ENCODE data around the gene SATB1.

SATB1 gene

DNA sequence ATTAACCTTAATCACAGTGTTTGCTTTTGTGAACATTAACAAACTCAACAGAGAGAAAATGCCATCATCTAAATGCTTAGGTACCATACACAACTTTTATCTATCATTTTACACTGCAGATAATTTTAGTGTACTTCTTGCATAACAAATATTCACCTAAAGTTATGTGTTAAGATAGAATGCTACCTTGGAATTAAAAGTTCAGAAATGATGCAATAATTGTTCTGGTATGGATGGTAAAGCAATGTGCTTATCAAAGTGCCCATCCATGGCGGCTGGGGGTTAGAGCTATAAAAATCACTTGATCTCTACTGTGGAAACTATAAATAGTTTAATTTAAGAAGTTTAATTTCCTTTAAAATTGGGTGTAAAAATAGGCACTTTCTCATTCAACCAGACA, 28.7 kb downstream of the SATB1 start:
- no peak for DNase-seq

DNA sequence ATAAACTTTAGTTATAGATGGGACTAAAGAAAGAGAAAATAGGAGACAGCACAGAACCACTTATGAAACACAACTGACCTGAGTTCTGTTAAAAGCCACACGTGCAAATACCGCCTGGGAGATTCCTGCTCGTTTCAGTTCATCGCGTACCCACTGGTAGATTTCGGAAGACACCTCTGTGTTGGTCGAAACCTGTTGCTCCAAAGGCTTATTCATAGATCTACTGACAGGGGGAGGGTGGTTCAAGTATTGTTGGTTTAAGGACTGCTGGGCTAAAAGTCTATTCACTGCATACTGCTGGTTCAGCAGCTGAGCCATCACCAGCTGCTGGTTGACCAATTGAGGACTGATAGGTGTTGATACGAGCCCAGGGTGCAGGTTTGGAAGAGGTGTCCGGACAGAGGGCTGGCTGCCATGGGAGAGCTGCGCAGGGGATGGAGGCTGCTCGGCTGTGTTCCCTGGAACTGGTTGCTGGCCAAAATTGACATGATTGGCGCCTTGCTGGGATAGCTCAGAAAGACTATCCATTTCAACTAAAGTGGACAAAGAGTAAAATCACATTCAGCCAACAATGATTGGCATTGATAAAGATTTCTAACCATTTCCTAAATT, 30.6 kb downstream of the SATB1 start:
- no peak for DNase-seq

DNA sequence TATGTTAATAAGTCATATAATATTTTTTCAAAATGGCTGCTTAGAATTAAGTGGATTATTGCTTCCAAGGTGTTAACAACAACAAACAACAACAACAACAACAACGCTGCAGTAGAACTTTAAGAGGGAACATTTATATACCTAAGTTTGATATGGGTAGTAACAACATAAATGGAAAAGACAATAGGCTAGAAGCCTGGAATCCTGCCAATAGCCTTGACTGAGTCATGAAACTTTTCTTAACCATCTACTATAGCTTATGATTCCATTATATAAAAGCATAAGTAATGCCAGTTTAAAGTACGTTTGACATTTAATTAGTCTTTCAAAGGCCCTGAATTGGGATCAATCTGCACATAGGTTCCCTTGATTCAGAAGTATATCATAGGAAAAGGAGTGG, 31.2 kb downstream of the SATB1 start:
- DNase-seq: no peak

DNA sequence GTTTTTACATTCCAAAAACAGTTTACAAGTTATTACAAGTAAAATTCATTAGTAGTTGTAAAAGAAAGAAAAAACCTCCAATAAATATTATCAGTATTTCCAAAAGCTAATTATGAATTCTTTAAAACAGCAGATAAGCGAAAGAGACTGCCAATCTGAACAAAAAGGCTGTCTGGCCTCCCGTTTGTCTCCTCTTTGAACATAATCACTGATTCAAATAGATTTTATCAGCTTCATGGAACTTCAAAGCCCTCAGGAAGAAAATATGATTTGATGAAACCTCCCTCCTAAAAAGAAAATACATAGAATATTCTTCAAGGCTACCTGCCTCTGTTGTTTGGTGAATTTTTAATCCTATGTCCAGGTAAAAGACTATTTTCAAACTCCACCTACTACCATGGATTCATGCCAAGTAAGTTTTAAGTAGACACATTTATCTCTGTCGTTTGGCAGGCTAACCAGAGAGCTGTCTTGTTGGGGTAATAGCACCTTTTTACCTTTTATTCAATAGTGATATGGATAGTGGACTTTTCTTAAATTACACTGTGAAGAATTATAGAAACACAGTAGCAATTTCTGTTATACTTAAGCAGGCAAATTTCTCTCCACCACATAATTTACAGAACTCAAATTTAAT, 35.0 kb downstream of the SATB1 start:
- no peak for DNase-seq

DNA sequence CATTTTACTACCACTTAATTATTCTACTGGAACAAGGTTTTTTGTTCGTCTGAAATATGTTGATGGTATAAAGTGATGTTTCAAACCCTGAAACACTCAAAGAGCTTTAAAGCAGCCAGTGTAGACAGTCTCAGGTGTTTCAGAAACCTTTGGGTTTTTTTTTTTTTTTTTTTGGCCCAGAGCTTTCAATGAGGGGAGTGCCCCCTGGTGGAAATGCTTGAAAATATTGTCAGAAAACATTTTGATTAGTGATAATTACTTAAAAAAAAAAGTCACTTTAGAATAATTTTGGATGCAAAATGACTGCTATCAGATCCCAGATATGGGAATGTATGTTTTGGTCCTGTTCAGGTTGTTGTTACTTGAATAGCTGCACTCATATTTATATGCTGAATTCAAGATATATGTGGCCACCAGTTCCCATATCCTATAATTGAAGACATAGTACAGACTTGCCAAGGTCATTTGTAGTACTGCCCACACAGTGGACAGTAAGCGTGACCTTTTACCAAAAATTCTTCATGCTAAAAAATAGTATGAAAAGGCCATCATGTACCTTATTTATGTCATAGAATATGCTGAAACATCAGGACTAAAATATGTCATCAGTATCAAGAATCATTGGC, 35.9 kb downstream of the SATB1 start:
- peak; percentile 6 for DNase-seq

DNA sequence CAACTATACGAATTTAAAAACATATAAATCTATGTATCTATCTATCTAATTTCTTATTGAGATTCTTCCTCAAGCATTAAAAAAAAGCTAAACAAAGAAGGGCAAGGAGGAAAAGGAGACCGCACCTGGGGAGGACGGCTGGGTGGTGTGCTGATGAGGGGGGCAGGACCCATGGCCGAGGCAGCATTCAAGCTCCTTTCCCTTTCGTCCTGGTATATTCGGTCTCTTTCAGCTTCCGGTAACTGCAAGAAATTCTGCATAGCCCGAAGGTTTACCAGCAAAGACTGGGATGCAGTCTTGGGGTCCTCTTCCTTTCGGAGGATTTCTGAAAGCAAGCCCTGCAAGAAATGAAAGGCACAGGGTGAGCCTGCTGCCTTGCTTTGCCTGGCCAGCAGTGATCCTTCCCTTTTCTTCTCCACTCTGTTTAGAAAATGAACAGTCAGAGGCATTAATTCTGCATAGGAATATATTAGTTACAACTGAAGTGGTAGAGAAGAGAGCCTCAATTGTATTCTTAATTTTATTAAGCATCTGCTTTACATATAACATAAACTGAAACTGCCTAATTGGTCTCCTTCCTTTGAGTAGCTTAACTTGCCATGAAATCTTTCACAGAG, 38.8 kb downstream of the SATB1 start:
- DNase-seq: no peak

DNA sequence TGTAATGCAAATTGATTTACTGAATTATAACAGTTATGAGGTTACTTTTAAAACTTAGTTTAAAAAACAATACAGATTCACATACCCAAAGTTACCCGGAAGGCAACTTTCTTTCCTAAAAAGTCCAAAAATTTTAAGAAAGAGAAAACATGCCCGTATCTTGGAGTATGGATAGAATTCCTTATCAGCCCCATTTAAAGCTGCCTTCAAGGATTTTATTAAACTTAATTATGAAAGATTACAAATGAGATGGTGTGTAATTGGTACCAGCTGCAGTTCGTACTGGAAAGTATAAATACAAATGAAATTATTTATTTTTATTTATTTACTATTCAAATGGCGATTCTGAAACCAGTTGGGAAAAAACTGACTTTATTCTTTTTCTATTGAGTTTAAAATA, 39.4 kb downstream of the SATB1 start:
- DNase-seq: no peak

DNA sequence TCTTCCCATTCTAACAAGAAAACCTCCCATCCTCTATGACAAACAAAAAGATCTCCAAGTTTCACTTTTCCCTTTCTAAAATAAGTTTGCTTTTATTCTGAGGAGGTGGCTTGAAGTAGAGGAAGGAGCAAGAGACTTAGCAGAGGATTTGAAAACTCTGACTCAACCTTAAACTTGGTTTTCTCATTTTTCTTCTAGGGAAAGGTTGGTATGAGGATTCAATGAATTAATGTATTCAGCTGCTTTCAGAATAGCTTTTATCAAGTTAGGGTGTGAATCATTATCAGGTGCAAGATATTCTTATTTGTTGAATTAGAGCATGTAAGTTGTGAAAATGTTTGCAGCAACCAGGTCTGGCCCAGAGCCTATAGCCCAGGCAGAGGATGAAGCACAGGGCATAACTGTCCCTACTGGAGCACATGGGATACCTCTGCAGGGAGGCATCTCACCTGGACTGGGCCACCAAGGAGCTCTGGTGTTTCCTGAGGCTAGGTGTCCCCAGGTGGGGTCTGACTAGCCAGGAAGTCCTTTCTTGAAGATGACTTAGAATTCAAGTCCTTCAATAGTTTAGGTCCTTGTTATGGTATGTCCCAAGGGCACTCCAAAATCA, 42.3 kb downstream of the SATB1 start:
- no peak for DNase-seq

DNA sequence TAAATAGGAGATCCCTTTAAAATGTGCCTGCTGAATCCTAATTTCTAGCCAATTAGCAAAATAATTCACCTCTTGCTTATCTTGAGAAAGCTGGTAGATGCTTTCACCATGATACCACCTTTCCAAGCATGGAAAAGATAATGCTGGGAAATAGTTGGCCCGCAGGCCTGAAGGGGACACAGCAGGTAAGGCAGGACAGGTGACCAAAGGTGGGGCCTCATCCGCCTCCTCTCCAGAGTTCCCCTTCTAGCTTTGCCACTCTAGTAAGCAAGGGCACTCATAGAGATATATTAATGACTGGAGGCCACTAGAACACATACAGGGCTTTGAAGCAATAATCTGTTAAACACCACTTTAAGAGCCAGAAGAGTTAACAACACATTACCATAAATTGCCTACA, 45.5 kb downstream of the SATB1 start:
- DNase-seq: no peak

DNA sequence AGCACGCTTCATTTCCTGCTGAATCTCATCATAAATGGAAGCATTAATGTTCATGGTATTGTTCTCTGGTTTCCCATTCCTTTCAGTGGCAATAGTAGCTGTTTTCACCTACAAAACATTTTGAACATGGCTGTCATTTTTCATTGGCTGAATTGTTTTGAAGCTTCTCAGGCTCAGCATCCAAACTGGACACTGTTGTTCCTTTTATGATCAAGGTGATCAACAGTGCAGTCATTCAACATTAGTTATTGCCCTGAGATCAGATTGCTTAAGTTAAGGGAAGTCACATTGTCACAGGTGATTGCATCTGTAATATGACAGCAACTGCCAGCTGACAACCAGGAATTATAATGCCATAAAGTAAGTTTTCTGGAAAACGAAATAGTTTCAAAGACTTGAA, 46.9 kb downstream of the SATB1 start:
- peak; percentile 75 for DNase-seq

DNA sequence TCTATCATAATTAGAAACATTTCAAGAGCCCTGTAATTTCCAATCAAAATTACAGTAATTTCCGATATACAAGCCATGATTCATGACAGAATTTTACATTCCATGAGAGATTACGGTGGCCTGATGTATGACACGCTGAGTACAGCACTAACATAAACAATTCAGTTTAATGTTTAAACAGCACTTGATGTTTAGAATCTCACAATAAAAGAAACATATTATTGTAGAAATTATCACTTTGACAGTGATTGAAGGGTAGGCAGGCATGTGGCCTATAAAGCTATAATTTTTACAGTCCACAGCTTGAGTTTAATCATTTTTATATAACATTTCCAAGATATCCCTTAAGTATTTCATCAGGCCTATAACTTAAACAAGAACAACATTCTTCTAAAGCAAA, 48.5 kb downstream of the SATB1 start:
- no peak for DNase-seq

DNA sequence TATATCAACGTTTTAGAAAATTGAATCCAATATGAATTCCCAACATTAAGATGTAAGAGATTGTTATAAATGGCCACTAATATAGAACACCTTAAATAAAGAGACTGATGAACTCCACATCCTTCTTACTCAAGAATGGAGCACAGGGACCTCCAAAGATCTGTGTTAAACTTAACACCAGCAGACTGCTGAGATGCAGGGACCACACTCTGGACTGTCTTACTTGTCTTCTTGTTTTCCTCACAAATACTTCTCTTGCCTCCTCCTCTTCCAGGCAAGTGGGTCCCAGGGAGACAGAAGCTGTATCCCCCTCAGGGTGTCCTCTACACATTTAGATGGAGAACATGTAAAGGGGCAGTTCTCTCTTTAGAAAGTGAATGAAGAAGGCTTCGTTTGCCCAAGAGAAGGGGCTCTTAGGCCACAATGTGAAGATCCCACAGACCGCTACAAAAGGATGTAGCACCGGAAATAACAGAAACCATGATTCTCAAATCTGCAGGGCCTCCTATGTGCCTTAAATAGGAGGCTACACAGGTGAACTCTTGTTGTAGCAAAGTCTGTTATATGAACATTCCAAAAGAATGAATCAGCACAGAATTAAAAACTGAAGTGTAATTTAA, 52.2 kb downstream of the SATB1 start:
- no peak for DNase-seq

DNA sequence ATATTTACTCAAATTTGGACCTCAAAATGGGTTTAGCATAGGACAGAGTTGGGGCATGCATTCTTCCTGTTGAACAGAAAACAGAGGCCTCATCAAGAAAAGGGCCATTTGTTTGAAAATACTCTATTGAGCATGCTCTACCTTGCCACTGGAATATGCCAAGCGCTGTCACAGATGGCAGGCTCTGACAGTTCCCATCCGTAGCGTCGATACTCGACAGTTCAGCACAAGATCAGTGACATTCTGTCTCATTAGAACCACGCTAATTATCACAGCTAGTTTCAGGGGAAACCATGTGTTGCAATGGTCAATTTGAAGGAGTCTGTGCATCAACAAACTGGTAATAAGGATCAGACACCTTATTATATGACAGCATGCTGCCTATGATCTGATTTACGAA, 54.5 kb downstream of the SATB1 start:
- no peak for DNase-seq

DNA sequence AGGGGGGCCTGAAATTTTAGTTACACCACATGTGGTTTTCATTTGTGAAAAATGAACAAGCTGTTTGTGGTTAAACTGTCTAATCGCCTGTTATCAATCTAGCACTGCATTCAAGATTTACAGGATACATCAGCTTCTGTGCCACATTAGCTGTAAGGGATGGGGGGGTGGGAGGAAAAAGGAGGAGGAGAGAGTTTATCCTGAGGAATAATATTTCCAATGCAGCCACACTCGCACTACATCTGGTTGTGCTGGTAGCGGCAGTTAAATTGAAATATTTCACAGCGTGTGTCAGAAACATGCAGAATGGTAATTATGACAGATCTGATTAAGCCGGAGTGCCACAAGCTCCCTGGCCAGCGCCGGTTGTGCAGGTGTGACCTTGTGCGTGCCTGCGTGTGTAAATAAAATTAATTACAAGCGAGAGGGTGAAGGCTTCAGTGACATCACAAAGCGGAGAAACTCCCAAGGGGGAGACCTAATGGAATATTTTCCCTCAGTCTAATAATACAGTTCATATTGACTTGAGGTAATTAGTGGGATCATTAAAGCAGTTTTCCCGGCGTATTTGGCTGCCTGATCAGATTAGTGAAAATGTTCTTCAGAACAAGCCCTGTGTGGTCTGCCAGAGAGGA, 55.5 kb downstream of the SATB1 start:
- DNase-seq: peak; percentile 87

DNA sequence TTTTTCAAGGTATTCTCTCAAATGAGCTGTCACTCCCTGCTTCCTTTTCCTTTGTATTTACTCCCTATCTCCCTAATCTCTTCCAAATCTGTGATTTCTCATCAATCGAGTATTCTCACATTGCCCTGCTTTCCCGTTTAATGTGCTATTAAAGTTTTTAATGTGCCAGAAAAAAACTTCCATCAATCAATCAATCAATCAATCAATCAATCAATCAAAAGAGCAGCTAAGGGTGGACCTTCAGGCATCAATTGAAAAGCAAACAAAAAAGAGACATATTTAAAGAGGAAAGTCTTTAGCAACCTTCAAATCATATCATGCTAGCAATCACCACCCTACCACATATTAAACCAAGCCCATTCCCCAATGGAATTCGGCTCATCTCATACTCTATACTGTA, 58.9 kb downstream of the SATB1 start:
- no peak for DNase-seq

DNA sequence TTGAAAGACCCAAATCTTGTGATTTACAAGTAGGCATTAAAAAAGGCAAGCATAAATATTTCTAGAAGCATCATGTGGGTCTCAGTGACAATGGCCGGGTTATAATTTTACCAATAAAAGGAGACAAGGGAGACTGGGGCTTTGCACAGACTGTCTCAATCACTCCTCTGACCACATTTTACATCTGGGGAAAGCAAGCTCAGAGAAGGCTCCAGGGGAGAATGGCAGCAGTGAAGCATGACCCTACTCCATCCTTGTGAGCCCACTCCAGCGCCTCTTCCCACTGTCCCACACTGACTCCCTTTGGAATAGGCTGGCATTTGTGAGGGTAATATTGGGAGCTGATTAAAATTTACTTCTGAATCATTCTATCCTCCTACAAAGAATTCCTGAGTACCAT, 61.8 kb downstream of the SATB1 start:
- DNase-seq: no peak

DNA sequence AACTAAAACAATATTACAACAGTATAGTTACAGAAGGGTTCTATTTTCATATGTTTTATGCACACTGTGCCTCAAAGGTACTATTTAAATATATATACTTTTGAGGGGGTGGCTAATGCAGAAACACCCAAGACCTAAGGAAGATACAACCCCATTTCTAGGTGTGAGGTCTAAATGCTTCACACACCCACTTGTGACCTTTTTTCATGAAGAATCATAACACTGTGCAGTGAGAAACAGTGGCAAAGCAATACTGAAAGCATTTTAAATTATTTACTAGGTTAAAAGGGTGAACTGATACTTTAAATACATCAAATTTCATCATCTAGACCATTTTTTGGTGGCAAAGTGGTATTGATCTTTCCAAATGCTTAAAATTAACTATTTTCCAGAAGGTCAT, 67.4 kb downstream of the SATB1 start:
- DNase-seq: no peak

DNA sequence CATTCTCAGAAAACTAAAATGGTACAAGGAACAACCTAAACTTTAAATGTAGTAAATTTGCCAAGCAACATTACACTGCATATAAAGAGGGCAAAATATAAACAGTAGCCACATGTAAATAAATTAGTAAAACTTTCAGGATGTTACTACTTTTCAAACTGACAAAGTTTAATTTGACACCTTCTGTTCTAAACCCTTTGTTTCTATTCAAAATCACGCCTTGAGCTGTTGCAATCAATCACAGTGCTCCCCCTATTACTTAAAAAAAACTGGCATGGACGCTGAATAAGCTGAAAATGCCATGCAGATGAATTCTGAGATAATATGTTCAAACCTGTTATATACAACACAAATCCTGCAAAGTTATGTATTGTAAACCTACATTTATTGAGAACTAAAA, 69.3 kb downstream of the SATB1 start:
- no peak for DNase-seq

DNA sequence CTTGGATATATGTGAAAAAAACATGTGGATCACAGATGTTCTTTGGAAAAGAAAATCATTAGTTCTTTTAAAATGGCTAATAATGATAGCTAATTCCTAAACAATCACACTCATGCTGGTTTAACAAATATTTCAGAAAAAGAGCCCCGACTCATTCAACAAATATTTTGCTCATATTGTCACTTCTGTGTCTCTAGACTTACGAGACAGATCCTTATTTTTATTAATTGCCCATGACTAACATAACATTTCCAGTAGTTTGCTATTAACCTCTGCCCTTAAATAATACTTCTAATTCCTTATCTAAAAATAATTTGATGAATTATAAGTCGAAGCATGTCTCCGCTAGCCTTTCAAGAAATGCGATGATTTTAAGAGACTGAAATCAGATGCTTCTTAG, 70.4 kb downstream of the SATB1 start:
- no peak for DNase-seq

DNA sequence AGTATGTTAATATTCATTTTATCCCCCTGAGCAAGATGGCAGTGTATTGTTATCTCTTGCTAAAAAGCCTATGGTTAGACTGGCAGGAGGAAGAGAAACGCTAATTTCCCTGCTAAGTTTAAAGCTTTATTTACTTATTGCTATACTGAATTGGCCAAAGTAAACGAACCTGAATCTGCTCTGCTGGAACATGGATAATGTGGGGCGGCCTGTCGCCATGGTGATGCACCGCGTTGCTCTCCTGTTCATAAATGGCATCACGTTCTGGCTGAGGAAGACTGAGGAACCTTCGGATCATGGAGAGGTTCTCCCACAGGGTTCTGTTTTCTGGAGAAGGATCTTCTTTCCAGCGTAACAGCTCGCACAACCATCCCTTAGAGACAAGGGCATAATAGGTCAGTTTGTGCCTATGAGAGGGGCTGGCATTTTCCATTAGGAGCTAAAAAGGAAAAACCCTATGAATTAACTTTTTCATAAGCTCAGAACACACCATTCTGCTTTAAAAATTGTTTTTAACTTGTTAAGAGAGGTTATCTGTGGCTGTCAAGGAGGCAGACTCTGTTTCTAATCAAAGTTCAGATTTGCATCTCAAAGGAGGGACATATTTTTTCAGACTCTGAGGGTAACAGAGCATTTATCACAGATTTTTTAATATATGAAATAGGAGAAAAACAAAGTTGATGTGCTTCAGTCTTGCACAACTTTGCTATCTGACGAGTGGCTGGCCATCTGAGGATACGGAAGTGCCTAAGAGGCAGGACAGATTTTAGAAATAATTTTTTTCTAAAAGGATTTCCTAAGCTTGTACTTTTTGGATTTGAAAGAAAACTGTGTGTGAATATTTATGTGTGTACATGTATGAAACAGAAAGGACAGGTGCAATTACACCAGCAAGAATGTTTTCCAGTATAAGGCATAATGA, 73.1 kb downstream of the SATB1 start:
- DNase-seq: peak; percentile 87

DNA sequence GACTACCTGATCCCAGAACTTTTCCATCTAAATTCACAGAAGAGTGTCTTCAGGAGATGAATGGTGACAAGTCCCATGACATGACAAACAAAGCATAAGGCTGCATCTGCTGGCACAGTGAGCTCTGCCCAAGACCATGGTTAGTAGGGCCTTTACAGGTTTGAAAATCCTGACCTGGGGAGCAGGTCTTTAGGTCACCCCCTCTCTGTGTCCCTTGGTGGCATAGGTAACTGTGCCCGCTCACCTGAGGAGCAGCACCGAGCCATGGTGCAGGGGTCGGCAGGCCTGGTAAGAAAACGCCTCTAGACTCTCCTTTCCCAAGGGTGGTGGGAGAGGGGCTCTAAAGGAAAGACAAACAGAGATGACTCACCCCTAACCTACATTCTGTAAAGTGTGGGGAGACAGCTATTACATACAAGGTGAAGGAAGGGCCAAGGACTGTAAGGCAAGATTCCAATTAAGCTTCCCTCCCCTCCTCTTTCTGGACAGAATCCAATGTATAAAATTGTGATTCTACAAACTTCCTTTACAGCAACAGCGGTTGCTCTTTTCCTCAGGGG, 74.0 kb downstream of the SATB1 start:
- no peak for DNase-seq

Data from NCI-H748 treated with DMSO at 0.1 percent for 48 hours (cell line).